Measurements from ENCODE around the gene CCDC92. TPM values are rescaled to one million over a fixed set of nuclear protein-coding genes. Genes with fewer than 3 reads are reported as not detected.

The CCDC92 gene
- total RNA-seq, 3 donors from 2014 or later, result 17.7 to 47.2 (median 25.6) TPM

DNA sequence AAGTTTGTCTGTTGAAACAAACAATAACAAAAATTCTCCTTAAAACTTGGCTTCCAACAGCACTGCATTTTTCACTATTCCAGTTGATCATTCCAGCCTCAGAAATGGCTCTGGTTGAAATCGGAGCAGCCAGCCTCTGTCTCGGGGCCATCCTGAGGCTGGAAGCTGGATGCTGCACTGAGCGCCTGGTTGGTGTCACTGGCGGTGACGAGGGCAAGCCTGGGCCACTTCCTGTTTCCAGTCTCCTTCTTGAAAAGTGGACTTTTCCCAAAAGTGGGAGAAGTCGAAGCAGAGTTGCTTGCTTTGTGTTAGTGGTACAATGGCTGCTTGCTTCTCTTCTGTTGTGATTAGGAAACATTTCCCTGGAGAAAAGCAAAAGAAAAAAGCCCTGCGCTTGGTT lies 48.7 kb downstream of the CCDC92 start:
- no peak for ATAC-seq
- H3K4me3 ChIP-seq, result no peak overlapping the region
- H3K4me1 ChIP-seq (ENCODE audit: low read depth), result no peaks in the 10 kb centered on the region
- no peak for DNase-seq
- TF ChIP-seq, protein P1, sequence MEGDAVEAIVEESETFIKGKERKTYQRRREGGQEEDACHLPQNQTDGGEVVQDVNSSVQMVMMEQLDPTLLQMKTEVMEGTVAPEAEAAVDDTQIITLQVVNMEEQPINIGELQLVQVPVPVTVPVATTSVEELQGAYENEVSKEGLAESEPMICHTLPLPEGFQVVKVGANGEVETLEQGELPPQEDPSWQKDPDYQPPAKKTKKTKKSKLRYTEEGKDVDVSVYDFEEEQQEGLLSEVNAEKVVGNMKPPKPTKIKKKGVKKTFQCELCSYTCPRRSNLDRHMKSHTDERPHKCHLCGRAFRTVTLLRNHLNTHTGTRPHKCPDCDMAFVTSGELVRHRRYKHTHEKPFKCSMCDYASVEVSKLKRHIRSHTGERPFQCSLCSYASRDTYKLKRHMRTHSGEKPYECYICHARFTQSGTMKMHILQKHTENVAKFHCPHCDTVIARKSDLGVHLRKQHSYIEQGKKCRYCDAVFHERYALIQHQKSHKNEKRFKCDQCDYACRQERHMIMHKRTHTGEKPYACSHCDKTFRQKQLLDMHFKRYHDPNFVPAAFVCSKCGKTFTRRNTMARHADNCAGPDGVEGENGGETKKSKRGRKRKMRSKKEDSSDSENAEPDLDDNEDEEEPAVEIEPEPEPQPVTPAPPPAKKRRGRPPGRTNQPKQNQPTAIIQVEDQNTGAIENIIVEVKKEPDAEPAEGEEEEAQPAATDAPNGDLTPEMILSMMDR (IDR thresholded peaks at IDR 0.05), result no peak
- intact Hi-C loops (cut with DNase I, micrococcal nuclease), result no loop called here
- H3K9me3 ChIP-seq, result no peaks in the 10 kb centered on the region
- H3K36me3 ChIP-seq (ENCODE audit: low read depth), result no peaks in the 10 kb centered on the region

DNA sequence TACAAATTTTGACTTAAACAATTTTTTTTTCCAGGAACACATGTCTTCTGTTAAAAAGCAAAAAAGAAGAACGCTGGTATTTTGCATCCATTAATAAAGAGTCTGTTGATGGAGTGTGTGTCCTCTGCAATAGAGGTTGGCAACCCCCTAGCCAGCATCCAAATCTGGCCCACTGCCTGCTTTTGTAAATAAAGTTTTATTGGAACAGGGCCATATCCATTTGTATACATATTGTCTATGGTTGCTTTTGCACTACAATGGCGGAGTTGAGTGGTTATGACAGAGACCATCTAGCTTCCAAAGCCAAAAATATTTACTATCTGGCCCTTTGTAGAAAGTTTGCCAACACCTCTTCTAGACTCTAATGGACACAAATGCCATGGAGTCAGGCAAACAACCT lies 49.6 kb downstream of the CCDC92 start:
- ATAC-seq (no peak), DNase-seq (no peak)
- intact Hi-C loops (cut with DNase I, micrococcal nuclease), result no loop called here
- Histone ChIP-seq H3K4me1 (ENCODE audit: low read depth) (no peaks in the 10 kb centered on the region), H3K4me3 (no peak overlapping the region), H3K9me3 (no peaks in the 10 kb centered on the region), H3K36me3 (ENCODE audit: low read depth) (no peaks in the 10 kb centered on the region)
- TF ChIP-seq, protein P1 (IDR thresholded peaks at IDR 0.05), result no peak

DNA sequence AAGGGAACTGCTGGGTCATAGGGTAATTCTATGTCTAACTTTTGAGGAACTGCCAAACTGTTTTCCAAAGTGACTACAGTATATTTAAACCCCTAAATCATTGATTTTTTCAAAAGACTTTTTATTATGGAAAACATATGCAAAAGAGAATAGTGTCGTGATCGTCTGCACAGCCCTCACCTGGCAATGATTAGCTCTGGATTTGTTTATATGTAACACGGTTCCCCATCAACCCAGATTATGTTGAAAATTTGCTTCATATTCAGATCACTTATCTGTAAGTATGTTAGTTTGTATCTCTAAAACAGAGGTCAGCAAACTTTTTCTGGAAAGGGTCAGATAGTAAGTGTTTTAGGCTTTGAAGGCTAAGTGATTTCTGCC lies 52.7 kb downstream of the CCDC92 start:
- Histone ChIP-seq H3K36me3 (ENCODE audit: low read depth) (no peaks in the 10 kb centered on the region), H3K4me3 (no peak overlapping the region), H3K9me3 (no peaks in the 10 kb centered on the region), H3K4me1 (ENCODE audit: low read depth) (no peaks in the 10 kb centered on the region)
- TF ChIP-seq, protein P1 (IDR thresholded peaks at IDR 0.05), result no peak
- intact Hi-C loops (cut with DNase I, micrococcal nuclease), result no loop called here
- DNase-seq, result no peak
- ATAC-seq, result no peak

DNA sequence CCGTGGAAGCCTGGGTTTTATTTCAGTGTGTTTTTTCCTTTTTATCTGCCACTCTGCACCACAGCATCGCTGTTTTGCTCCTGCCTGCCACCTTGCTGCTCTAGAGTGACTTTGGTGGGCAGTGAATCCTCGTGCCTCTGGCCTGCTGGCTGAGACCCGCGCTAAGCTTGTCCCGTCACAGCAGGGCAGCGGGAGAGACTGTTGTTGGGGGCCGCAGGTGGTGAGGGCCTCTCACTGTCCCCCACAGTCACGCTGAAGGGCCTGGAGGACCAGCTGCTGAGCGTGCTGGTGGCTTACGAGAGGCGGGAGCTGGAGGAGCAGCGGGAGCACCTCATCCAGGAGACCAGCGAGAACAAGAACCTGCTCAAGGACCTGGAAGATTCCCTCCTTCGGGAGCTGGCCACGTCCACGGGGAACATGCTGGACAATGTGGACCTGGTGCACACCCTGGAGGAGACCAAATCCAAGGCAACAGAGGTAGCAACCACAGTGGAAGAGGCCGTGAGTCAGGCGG lies 55.2 kb downstream of the CCDC92 start:
- Histone ChIP-seq H3K9me3 (no peaks in the 10 kb centered on the region), H3K4me1 (ENCODE audit: low read depth) (no peaks in the 10 kb centered on the region), H3K36me3 (ENCODE audit: low read depth) (no peaks in the 10 kb centered on the region), H3K4me3 (no peak overlapping the region)
- intact Hi-C loops (cut with DNase I, micrococcal nuclease), result no loop called here
- DNase-seq, result no peak
- TF ChIP-seq, protein P1 (IDR thresholded peaks at IDR 0.05), result no peak
- no peak for ATAC-seq

DNA sequence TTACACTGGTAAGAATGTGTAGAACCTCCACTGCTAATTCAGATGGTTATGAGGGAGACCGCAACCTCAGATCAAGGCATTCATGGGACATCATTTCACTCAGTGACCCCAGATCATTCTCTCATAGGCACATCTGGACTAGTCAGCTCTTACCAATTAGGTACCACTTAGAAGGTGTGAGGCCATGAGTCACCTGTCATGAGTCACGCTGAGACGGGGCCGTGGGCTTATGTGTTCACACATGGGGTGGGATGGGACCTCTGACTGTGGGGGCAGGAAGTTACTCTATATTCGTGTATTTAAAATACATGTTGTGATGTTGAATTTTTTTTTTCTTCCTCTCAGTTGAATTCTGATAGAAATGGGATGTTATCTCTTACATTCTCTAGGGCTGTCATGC lies 55.9 kb downstream of the CCDC92 start:
- Histone ChIP-seq H3K4me1 (ENCODE audit: low read depth) (no peaks in the 10 kb centered on the region), H3K36me3 (ENCODE audit: low read depth) (no peaks in the 10 kb centered on the region), H3K4me3 (no peak overlapping the region), H3K9me3 (no peaks in the 10 kb centered on the region)
- DNase-seq (no peak), ATAC-seq (peak; percentile 27)
- TF ChIP-seq, protein P1 (IDR thresholded peaks at IDR 0.05), result no peak
- intact Hi-C loops (cut with DNase I, micrococcal nuclease), result no loop called here
